ENCODE results near the gene CBL. TPM values are rescaled to one million over a fixed set of nuclear protein-coding genes. Genes with fewer than 3 reads are reported as not detected.
A peak's percentile ranks its signal among the peaks of the same experiment; 100 is the strongest.

The CBL gene
- total RNA-seq, 2 experiments from 2014 or later: 45.1 to 45.2 TPM

DNA sequence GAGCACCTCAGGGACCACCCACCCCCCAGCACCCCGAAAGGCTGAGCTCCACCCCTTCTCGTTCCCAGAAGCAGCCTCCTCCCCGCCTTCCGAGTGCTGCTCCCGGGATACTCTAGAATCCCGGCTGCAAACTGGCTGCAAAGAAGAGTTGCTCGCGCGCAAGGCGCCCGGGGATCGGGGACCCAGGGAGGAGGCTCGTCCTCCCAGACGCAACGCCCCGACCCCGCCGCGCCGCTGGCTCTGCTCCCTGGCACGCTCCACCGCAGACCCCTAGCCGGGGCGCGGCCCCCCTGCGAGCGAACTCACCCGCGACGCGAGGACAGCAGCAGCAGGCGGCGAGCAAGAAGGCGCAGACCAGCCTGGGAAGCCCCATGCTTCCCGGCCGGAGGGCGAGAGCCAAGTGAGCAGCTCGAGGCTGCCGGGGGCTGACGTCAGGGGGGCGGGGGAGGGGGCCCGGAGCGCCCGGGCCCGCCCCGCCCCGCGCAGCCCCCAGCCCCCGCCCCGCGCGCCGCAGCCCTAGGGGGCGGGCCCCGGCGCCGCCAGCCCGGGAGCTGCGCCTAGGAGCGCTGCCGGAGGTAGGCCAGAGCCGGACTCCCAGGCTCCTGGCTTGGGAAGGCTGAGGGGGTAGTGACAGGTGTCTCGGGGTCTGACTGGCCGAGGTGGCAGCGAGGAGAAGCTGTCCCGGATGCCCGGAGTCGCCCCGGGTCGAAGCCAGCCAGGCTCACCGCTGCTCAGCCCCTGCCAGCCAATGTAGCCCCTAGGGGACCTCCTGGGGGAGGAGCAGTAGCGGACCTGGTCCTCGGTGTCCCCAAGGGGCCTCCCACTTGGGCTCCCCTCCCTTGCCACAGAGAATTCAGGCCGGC lies 110.8 kb downstream of the CBL start, which contains the start of gene MCAM:
TSS of gene MCAM (minus strand) at position 402 of the 863 bp plus-strand sequence. CDS start at position 373, 29 bp downstream.
- ATAC-seq (ENCODE audit: low read depth) (no peak), DNase-seq (no peak)
- Mint-ChIP-seq H3K9me3 (no peaks in the 10 kb centered on the region), H3K27me3 (peaks cover 21% of the 10 kb centered on the region), H3K4me1 (peaks cover 16% of the 10 kb centered on the region), H3K4me3 (peak within 1 kb of the TSS; percentile 74), H3K36me3 (no peaks in the 10 kb centered on the region), H3K27ac (no peak within 1 kb of the TSS)
- POLR2A ChIA-PET: interaction anchor here (0.6 to 4.8 kb wide), 4 partner anchors 10 to 439 kb away, joined by 3 to 23 read pairs (median 4); partner anchors contain the start of gene CBL

DNA sequence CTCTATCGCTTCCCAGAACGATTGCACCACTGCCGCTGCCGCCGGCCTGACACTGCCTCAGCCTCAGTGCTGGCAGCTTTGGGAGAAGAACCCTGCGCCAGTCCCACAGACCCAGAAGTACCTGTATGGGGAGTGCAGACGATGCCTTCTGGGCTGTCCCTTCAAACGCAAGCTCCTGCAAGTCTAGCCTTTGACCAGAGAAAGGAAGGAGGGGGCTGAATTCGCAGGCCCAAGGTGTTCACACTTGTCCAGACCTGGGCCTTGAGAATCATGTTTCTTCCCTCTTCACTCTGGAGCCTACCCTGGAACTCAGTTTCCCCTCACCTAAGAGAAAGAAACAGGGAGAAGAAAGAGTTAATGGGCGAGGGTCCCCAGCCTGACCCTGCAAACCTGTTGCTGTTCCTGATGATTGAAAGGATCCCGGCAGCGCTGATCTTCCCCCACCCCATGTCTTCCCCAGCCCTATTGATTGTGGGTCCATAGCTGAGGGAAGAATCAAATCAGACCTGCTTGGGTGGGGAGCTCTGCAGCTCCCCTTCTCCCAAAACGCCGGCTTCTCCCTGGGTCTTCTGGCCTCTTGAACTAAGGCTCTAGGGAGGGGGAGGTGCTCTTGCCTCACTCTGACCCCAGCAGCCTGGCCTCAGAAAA lies 111.6 kb downstream of the CBL start:
- H3K4me1 Mint-ChIP-seq: peaks cover 21% of the 10 kb centered on the region
- POLR2A ChIA-PET: interaction anchor here (4.8 kb wide), 1 partner anchor 11 kb away, joined by 23 read pairs; no protein-coding TSS in a partner anchor
- no peak for DNase-seq

DNA sequence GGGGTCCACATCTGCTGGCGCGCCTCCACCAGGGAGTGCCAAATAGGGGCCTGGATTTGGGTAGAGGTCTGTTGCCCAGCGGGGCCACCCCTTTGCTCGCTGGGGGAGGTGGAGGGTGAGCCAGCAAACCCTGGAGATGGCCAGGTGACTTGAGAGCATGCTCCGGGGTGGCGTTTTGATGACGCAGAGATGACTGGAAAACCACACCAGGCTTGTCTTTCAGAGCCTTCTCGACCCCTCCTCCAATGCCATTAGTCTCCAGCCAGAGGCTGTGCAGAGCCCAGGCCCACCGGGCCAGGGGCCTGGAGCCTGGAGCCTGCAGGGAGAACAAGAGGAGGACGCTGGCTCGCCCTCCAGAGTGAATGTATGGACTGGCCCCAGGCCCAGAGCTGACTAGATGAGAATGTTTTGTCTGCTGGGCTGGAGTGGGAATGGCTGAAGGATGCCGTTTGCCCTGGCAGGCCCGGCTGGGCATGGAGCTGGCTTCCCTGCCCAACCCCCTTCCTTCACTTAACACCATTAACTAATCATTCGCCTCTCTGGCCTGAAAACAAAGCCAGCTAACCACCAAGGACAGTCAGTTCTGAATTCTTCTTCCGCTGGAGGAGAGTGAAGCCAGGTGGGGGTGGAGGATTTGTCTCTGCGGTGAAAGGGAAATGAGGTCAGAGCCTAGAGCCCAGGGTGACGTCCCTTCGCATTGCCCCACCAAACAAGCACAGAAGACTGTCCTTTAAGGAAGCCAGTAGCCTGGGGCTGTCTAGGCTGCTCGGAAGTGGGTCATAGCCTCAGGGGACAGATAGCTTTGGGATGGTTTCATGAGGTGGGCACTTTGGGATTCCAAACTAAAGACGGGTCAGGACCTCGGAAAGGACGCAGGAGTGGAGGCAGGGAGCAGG lies 112.3 kb downstream of the CBL start:
- Mint-ChIP-seq H3K27ac (peak overlapping the region; percentile 67), H3K36me3 (no peaks in the 10 kb centered on the region)

More for the DNA sequence above, 111.6 kb downstream of the CBL start:
- no peak overlapping the region for H3K4me3 Mint-ChIP-seq
- no peak for ATAC-seq (ENCODE audit: low read depth)
- peaks cover 21% of the 10 kb centered on the region for H3K27me3 Mint-ChIP-seq
- no peaks in the 10 kb centered on the region for H3K9me3 Mint-ChIP-seq
- no peaks in the 10 kb centered on the region for H3K36me3 Mint-ChIP-seq
- no peak overlapping the region for H3K27ac Mint-ChIP-seq

DNA sequence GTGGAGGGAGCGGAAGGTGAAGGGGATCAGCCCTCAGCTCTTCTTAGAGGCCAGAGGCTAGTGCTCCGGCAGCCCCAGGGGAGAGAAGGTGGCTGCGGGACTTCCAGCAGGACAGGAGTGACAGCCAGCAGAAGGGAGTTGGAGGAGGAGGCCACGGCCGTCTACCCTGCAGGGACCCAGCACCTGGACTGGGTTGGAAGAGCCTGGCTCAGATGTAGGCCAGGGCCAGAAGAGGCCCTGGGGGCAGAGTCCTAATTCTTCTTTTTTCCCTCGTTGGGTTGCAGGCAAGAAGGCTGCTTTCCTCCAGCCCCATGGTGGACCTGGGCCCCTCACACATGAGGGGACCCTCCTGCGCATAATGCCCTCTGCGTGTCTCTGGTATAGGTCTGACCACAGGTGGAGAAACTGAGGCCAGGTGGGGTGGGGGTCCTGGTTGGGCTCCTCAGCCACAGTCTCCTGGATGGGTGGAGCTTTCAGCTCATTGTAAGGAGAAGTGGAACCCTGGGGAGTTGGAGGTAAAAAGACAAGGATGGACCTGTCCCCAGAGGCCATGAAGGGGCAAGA lies 113.1 kb downstream of the CBL start:
- H3K4me3 Mint-ChIP-seq: peak overlapping the region; percentile 72
- H3K36me3 Mint-ChIP-seq: no peaks in the 10 kb centered on the region
- H3K27ac Mint-ChIP-seq: peak overlapping the region; percentile 83

More for the DNA sequence above, 112.3 kb downstream of the CBL start:
- DNase-seq: no peak
- peaks cover 21% of the 10 kb centered on the region for H3K4me1 Mint-ChIP-seq
- ATAC-seq (ENCODE audit: low read depth): peak; percentile 13
- peaks cover 21% of the 10 kb centered on the region for H3K27me3 Mint-ChIP-seq
- POLR2A ChIA-PET: interaction anchor here (0.5 to 4.8 kb wide), 5 partner anchors 12 to 251 kb away, joined by 3 to 23 read pairs (median 3); partner anchors contain the start of genes CBL, HINFP and VPS11
- H3K9me3 Mint-ChIP-seq: no peaks in the 10 kb centered on the region
- peak overlapping the region; percentile 72 for H3K4me3 Mint-ChIP-seq

DNA sequence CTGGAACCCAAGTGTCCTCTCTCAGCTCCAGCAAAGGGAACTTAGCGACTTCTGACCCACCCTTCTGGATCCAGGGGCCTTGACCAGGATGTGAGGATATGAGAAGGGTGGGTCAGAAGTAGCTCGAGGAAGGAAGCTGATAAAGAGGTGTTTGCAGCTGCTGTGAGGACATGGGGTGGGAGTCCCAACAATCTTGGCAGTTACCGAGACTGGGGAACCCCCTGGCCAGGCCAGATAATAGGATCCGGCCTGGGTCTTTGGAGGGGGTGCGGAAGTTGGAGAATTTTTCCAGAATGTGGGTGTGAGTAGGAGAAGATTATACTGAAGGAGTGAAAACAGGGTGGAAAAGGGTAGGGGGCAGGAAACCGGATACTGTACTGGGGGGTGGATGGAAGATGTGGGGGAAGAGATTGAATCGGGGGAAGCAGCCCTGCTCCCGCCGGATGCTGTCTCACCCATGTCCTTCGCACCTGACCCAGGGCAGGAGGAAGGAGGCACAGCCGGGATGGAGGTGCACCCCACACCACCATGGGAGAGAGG lies 113.6 kb downstream of the CBL start:
- POLR2A ChIA-PET: interaction anchor here (1.1 to 1.7 kb wide), 4 partner anchors 37 to 252 kb away, joined by 3 to 5 read pairs (median 3); partner anchors contain the start of genes CBL, HINFP and VPS11
- H3K4me1 Mint-ChIP-seq: peaks cover 22% of the 10 kb centered on the region
- DNase-seq (no peak), ATAC-seq (ENCODE audit: low read depth) (no peak)
- H3K4me3 Mint-ChIP-seq: peak overlapping the region; percentile 65
- H3K27ac Mint-ChIP-seq: peak overlapping the region; percentile 83
- no peaks in the 10 kb centered on the region for H3K9me3 Mint-ChIP-seq
- H3K36me3 Mint-ChIP-seq: no peaks in the 10 kb centered on the region
- peaks cover 21% of the 10 kb centered on the region for H3K27me3 Mint-ChIP-seq

More for the DNA sequence above, 113.1 kb downstream of the CBL start:
- DNase-seq (no peak), ATAC-seq (ENCODE audit: low read depth) (no peak)
- POLR2A ChIA-PET: interaction anchor here (0.5 to 4.8 kb wide), 5 partner anchors 13 to 251 kb away, joined by 3 to 23 read pairs (median 3); partner anchors contain the start of genes CBL, HINFP and VPS11
- H3K9me3 Mint-ChIP-seq: no peaks in the 10 kb centered on the region
- peaks cover 22% of the 10 kb centered on the region for H3K4me1 Mint-ChIP-seq
- H3K27me3 Mint-ChIP-seq: peaks cover 21% of the 10 kb centered on the region

DNA sequence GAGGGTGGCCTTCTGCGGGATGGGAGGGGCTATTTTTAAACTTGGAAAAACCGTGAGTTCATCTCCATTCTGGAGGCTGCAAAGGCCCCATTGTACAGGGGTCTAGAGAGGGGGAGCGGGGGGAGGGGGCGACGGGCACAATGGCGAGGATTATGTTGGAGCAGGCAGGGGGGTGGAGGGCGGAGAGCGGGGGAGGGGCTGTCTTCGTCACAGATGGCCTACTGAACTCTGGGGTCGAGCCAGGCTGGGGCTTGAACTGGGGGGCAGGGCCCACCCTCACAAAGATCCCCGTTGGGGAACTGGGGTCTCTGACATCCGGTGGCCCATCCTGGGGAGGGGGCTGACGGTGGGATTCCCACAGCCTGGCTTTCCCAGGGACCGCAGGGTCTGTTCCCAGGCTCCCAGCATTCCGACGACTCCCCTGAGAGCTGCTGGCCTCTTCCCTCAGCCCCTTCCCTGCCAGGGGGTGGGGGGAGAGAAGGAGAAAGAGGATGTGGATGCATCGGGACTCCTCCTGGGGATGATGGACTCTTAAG lies 114.2 kb downstream of the CBL start:
- Mint-ChIP-seq H3K27ac (peak overlapping the region; percentile 83), H3K27me3 (peaks cover 21% of the 10 kb centered on the region), H3K4me1 (peaks cover 21% of the 10 kb centered on the region), H3K9me3 (no peaks in the 10 kb centered on the region), H3K36me3 (no peaks in the 10 kb centered on the region), H3K4me3 (peak overlapping the region; percentile 65)
- DNase-seq (no peak), ATAC-seq (ENCODE audit: low read depth) (no peak)
- POLR2A ChIA-PET: interaction anchor here (1.0 to 3.4 kb wide), 12 partner anchors 10 to 260 kb away, joined by 3 to 18 read pairs (median 6); partner anchors contain the start of genes C2CD2L, CBL, DPAGT1 and VPS11

DNA sequence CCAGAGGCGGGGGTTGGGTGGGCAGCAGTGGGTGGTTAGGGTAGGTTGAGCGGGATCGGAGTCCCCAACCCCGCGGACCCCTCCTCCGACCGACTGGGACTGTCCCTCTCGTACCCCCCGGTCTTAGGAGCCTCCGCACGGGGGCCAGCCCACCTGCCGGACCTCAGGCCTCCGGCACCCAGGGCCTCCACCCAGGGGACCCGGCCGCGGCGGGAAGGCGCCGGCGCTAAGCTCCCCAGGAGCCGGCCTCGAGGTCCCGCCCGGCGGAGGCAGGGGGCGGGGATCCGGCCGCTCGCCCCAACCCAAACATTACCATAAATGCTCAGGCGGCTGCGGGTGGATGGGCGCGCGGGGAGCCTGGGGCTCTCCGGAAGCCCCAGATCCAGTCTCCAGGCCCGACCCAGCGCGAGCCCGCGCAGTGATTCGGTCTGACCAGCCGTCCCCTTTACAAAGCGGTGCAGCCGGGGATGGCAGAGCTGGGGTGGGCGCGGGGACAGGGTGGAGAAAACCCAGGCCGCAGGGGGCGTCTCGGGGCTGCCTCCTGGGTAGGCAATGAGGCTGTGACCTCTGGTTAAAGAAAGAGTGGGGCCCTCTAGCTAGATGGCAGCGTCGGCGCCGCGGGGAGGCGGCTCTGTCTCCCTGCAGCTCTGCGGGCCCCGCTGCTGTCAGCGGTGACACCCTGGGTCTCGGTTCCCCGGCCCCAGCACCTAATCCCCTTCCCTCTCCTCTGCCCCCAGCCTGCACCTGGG lies 114.8 kb downstream of the CBL start:
- H3K4me3 Mint-ChIP-seq: peak overlapping the region; percentile 86
- no peaks in the 10 kb centered on the region for H3K9me3 Mint-ChIP-seq
- H3K27me3 Mint-ChIP-seq: peaks cover 19% of the 10 kb centered on the region
- DNase-seq (peak; percentile 84), ATAC-seq (ENCODE audit: low read depth) (peak; percentile 79)
- H3K4me1 Mint-ChIP-seq: peaks cover 16% of the 10 kb centered on the region
- peak overlapping the region; percentile 92 for H3K27ac Mint-ChIP-seq
- no peaks in the 10 kb centered on the region for H3K36me3 Mint-ChIP-seq
- POLR2A ChIA-PET: interaction anchor here (0.6 to 3.4 kb wide), 19 partner anchors 11 to 264 kb away, joined by 3 to 18 read pairs (median 5); partner anchors contain the start of genes C2CD2L, CBL, DPAGT1 and HYOU1

DNA sequence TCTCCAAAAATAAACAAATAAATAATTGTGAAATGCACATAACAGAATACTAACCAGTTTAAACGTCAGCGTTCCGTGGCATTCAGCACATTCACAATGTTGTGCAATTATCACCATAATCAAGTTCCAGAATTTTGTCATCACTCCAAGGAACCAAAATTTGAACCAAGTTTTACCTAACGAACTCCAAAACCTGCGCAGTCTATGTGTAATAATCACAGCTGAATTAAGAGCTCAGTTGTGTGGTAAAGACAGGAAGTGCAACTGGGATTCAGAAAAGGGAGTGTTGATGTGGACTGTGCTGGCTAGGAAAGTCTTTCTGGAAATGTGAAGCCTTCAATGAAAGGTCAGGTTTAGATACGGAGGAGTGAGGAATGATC lies 116.2 kb downstream of the CBL start:
- Mint-ChIP-seq H3K27ac (no peak overlapping the region), H3K4me3 (no peak overlapping the region), H3K27me3 (peaks cover 17% of the 10 kb centered on the region), H3K4me1 (peaks cover 16% of the 10 kb centered on the region), H3K36me3 (no peaks in the 10 kb centered on the region), H3K9me3 (no peaks in the 10 kb centered on the region)
- POLR2A ChIA-PET: interaction anchor here (1.1 to 3.4 kb wide), 8 partner anchors 12 to 304 kb away, joined by 3 to 13 read pairs (median 11); partner anchors contain the start of genes C2CD2L, HYOU1, RNF26 and RPS25
- DNase-seq (no peak), ATAC-seq (ENCODE audit: low read depth) (no peak)

DNA sequence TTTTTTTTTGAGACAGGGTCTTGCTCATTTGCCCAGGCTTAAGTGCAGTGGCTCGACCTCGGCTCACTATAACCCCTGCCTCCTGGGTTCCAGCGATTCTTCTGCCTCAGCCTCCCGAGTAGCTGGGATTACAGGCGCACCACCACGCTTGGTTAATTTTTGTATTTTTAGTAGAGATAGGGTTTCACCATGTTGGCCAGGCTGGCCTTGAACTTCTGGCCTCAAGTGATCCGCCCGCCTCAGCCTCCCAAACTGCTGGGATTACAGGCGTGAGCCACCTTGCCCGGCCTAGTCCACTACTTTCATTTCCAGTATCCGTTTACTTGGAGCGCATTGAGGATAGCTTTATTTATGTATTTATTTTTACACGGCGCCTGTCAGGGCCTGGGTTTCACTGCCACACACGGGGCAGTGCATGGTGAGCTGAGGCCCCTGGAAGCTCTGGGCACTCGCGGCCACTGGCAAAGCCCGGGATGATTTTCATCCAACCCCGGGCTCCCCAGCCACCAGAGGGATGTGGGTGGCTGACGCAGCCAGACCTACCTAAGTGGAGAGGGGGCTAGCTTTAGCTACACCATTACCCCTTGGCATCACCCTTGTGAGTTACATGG lies 116.9 kb downstream of the CBL start:
- H3K36me3 Mint-ChIP-seq: no peaks in the 10 kb centered on the region
- ATAC-seq (ENCODE audit: low read depth) (no peak), DNase-seq (no peak)
- H3K27ac Mint-ChIP-seq: no peak overlapping the region
- POLR2A ChIA-PET: interaction anchor here (1.0 to 3.4 kb wide), 7 partner anchors 11 to 304 kb away, joined by 3 to 13 read pairs (median 4); partner anchors contain the start of genes C1QTNF5, NLRX1, RNF26 and RPS25
- no peaks in the 10 kb centered on the region for H3K9me3 Mint-ChIP-seq
- no peak overlapping the region for H3K4me3 Mint-ChIP-seq
- peaks cover 11% of the 10 kb centered on the region for H3K27me3 Mint-ChIP-seq
- peaks cover 16% of the 10 kb centered on the region for H3K4me1 Mint-ChIP-seq

DNA sequence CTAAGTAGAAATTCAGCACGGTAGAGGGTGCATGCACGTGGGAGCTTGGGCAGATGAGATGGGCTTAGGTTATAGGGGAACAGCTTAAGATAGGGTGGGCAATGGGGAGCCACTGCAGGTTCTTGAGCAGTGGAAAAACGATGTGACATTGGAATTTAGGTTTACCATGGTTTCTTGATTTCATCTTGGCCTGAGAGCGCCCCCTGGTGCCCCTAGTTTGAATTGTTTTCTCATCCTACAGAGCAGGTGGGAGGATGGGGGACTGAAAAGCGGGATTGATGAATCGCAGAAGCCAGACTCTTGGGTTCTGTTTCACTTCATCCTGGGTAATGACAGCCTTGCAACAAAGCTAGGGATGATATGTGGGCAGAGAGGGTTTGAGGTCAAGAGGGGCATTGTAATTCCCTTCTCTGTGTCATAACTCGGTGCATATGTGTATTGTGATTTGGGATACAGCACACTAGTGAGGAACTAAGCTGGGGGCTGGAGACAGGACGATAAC lies 117.4 kb downstream of the CBL start:
- POLR2A ChIA-PET: interaction anchor here (1.0 to 3.4 kb wide), 6 partner anchors 11 to 305 kb away, joined by 3 to 11 read pairs (median 4); partner anchors contain the start of genes C1QTNF5, NLRX1, RNF26 and RPS25
- no peak overlapping the region for H3K4me3 Mint-ChIP-seq

More for the DNA sequence above, 117.4 kb downstream of the CBL start:
- Mint-ChIP-seq H3K4me1 (peaks cover 16% of the 10 kb centered on the region), H3K36me3 (no peaks in the 10 kb centered on the region), H3K9me3 (no peaks in the 10 kb centered on the region), H3K27ac (no peak overlapping the region), H3K27me3 (peaks cover 10% of the 10 kb centered on the region)
- peak; percentile 79 for DNase-seq
- ATAC-seq (ENCODE audit: low read depth): no peak

All from activated naive CD8-positive, alpha-beta T cell treated with anti-CD3 and anti-CD28 coated beads, Interleukin-2, amount 10 ng/mL, durations not matched to agents 7 days and 5 days (primary cell).